ENCODE data around the gene GARIN5A.

Gene GARIN5A

DNA sequence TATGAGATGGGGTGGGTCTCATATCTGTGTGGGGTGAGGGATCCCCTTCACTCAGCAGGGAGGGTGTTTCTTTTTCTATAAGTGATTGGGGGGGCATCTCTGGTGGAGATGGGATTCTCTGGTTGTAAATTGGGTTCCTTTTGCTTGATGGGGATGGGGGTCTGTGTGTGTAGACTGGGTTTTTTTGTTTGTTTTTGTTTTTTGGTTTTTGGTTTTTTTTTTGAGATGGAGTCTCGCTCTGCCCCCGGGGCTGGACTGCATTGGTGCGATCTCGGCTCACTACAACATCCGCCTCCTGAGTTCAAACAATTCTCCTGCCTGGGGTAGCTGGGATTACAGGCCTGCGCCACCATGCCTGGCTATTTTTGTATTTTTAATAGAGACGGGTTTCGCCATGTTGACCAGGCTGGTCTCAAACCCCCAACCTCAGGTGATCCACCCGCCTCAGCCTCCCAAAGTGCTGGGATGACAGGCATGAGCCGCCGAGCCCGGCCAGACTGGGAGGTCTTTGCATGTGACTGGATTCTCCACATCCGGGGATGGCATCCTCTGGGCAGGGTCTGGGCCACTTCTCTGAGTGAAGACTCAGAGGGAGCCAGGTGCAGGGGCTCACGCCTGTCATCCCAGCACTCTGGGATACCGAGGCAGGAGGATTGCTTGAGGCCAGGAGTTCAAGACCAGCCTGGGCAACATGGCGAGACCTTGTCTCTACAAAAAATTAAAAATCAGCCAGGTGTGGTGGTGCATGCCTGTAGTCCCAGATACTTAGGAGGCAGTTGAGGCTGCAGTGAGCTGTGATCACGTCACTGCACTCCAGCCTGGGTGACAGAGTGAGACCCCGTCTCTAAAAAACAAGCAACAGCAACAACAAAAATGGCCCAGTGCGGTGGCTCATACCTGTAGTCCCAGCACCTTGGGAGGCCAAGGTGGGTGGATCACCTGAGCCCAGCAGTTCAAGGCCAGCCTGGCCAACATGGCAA, 43.2 kb downstream of the GARIN5A start:
- DNase-seq (ENCODE audit: low read depth), result no peak

DNA sequence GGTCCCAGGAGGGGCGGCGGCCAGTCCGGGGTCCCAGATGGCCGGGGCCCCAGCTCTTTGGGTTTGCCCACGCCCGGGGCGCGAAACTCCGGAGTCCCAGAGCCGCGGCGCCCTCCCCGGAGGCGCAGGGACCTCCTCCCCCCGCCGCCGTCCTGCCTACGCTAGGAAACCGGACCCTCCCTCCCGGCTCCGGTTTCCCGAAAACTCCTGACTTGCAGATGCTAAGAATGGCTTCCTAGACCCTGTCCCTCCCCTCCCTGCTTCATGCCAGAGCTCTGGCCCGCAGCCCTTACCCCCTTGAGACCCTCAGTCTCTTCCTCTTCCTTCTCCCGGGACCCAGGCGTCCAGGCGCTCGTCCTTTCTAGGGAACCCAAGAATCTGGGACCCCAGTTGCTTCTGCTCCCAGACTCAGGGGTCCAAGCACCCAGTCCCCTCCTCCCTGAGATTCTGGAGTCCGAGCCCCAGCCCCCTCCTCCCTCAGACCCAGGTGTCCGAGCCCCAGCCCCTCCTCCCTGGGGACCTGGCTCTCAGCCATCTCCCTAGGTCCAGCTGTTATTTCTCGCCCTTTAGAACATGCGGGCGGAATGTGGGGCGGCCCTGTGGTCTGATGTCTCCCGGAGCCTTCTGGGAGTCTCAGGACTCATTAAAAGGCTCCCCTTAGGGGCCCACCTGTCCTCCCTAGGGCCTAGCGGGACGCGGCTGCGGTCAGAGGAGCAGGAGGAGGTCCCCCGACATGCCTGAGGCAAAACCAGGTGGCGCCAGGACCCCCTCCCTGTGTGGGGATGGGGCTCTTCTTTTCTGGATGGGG, 44.2 kb downstream of the GARIN5A start, which contains the start of gene MYBPC2:
Gene MYBPC2 (plus strand): TSS at position 672 of the 808 bp plus-strand sequence. CDS start 62 bp downstream, at position 734.
- no peak for DNase-seq (ENCODE audit: low read depth)

DNA sequence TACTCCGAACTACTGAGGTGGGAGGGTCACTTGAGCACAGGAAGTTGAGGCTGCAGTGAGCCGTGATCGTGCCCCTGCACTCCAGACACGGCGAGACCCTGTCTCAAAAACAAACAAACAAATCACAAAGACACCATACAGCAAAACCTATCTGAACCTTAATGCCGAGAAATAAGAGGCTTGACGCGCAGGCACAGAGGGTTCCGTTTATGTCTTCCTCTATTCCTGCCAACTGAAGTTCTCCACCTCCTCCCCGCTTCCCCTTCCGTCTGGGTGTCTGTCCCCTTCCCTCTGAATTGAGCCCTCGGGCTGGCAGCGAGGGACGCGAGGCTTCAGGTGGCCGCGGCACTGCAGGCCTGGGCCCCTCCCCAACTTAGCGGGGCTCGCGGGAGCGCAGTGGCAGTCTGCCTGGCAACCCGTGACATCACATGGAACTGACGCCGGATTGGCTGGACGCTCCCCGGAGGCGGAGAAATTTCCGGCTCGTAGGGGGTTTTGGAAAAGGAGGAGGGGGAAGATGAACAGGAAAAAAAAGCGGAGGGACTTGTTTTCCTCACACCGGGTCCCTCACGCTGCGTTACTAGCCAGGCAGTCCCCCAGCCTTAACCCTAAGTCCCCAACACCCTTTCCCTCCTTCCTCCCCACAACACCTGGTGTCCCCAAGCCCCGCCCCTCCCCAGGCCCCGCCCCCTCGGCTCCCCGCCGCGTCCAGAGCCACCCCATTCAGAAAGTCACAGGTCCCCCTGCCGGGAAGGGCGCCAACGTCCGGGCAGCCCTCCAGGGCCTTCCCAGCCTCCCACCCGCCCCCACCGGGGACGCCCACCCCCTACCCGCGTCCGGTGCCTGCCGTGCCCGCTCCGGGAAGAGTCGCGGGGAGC, 45.1 kb downstream of the GARIN5A start:
- DNase-seq (ENCODE audit: low read depth), result peak; percentile 29

DNA sequence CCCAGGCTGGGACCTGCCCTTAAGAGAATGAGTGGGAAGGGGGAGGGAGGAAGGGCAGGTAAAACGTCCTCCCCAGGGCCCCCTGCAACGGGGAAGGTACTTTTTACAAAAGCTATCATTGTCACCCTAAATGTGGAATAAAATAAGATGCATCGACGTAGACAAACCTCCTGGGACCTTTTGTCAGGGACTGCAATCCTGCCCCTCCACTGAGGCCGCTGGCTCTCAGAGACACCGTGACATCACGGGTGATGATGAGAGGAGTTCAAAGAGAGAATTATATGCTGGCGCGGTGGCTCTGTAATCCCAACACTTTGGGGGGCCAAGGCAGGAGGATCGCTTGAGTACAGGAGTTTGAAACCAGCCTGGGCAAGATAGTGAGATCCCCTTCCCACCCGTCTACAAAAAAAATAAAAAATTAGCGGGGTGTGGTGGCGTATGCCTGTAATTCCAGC, 45.7 kb downstream of the GARIN5A start:
- DNase-seq (ENCODE audit: low read depth), result no peak

DNA sequence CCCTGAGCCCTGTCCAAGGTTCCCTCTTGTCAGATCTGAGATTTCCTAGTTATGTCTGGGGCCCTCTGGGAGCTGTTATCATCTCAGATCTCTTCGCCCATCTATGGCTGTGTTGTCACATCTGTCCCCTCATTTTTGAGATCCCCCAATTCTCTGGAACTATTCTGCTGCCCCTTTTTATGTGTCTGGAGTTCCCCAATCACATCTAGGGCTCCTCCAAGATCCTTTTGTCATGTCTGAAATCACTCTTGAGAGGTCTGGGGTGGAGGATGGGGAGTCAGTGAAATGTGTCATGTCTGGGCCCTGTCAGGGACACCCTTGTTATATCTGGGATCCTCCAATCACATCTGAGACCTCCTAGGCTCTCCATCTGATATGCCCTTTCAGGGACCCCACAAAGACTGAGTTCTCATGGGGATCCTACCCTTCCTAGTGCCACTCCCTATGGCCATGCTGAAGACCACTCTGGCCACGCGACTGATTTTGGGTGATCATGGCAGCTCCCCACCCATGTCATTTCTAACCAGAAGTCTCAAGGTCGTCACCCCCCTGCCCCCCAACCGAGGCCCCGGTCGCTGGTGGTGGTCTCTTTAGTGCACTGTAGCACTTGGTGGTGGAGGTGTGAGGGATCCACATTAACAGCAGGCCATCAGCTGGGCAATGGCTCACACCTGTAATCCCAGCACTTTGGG, 47.7 kb downstream of the GARIN5A start:
- no peak for DNase-seq (ENCODE audit: low read depth)

DNA sequence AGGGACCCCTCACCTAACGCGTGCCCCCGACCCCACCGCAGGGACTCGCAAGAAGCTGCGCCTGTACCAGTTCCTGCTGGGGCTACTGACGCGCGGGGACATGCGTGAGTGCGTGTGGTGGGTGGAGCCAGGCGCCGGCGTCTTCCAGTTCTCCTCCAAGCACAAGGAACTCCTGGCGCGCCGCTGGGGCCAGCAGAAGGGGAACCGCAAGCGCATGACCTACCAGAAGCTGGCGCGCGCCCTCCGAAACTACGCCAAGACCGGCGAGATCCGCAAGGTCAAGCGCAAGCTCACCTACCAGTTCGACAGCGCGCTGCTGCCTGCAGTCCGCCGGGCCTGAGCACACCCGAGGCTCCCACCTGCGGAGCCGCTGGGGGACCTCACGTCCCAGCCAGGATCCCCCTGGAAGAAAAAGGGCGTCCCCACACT, 48.6 kb downstream of the GARIN5A start:
- DNase-seq (ENCODE audit: low read depth), result no peak

DNA sequence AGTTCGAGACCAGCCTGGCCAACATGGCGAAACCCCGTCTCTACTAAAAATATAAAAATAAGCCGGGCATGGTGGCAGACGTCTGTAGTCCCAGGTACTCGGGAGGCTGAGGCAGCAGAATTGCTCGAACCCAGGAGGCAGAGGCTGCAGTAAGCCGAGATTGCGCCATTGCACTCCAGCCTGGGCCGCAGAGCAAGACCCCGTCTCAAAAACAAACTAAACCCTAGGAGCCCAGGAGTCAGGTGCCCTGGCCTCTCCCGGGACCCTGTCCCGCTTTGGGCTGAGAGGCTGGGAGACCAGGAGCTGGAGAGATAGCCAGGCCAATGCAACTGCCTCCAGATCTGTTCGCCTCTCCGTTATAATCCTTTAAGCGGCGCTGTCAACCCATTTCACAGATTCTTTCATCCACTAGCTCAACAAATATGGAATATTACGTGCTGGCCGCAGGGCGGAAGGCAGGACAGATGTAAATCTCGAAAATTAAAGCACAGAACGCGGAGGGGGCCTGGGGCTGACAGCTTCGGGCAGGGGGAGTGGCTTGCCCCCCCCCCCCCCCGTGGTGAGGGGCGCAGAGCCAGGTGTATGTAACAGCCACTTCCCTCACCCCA, 49.2 kb downstream of the GARIN5A start:
- DNase-seq (ENCODE audit: low read depth), result no peak

DNA sequence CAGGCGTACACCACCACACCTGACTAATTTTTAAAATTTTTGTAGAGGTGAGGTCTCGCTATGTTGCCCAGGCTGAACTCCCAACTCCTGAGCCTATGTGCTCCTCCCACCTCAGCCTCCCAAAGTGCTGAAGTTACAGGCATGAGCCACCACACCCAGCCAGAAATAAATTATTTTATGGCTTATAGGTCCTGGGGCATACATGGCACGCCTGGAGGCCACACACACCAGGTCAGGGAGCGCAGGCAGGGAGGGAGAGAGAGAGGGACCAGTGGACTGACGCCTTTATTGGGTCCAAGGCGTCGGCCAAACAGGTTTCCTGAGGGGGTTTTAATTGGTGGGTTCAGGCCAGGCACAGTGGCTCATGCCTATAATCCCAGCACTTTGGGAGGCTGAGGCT, 51.1 kb downstream of the GARIN5A start:
- no peak for DNase-seq (ENCODE audit: low read depth)

DNA sequence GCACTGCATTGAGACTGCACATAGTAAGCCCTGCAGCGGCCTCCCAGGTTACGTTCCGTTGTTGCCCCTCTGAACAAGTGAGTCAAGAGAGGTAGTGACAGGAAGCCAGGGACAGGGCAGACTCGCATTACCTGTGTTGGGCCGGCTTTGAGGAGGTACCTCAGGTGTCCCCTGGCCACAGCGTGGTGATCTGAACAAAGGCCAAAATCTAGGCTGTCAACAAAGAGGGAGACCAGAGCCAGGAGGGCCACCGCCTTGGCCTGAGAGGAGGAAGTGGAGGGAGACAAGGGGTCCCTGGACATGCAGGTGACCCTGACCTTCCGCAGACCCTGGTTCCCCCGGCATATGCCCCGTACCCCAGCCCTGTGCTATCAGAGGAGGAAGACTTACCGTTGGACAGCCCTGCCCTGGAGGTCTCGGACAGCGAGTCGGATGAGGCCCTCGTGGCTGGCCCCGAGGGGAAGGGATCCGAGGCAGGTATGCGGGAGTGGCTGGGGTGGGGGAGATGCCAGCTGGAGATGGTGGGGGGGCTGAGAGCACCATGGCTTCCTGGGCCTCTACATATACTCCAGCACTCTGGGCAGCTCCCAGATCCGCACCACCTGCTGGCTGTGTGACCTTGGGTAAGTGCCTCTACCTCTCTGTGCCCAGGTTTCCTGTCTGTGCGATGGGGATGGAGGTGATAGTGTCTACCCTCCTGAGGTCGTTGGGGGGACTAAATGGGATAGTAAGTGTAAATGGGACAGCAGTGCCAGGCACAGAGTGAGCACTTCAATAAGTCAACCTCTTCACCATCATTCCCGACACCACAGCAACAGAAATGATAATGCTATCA, 53.2 kb downstream of the GARIN5A start:
- DNase-seq (ENCODE audit: low read depth), result no peak

DNA sequence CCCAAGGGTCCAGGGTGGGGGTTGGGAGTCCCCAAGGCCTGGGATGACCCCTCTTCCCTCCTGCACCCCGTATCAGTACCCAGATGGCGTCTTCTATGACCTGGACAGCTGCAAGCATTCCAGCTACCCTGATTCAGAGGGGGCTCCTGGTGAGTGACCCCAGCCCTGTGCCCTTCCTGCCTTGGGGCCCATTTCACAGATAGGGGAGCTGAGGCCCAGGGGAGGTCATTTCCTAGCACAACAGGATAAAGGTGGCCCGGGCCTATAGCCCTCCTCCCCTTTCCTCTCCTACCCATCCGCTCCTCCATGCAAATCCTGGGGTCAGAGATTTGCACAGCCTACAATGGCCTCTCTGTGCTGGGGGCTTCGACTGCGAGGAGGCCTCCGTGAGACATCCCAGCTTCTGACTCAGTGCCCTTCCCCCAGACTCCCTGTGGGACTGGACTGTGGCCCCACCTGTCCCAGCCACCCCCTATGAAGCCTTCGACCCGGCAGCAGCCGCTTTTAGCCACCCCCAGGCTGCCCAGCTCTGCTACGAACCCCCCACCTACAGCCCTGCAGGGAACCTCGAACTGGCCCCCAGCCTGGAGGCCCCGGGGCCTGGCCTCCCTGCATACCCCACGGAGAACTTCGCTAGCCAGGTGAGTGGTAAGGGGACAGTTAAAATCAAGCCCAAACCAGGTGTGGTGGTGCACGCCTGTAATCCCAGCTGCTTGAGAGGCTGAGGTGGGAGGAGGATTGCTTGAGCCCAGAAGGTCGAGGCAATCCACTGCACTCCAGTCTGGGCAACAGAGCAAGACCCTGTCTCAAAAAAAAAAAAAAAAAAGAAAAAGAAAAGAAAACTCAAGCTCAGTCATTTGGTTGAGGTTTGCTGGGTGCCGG, 54.0 kb downstream of the GARIN5A start:
- DNase-seq (ENCODE audit: low read depth), result no peak

DNA sequence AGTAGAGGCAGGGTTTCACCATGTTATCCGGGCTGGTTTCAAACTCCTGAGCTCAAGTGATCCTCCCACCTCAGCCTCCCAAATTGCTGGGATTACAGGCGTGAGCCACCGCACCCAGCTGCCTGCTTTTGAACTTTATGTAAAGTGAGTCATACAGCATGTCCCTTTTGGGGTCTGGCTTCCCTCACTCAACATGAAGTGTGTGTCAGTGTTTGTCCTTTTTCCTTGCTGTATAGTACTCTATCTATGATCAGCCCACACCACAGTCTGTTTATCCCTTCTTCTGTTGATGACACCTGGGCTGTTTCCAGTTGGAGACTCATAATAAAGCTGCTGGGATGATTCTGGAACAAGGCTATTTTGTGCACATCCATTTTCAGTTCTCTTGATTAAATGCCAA, 55.8 kb downstream of the GARIN5A start:
- DNase-seq (ENCODE audit: low read depth), result no peak

DNA sequence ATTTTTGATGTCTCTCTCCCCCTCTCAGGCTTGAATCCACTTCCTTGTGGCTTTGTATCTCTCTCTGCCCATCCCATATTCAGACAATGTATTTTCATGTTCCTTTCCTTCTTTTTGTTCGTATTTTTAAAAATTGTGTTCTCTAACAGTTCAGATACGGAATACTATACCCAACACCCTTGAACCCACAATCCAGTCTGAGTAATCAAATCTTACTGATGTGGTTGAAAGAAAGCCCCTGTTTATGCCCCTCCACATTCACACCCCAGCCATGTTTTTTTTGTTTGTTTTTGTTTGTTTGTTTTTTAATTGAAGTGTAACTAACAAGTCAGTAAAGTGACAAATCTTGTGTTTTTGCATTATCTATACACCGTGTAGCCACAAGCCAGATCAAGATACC, 56.5 kb downstream of the GARIN5A start:
- DNase-seq (ENCODE audit: low read depth), result no peak

DNA sequence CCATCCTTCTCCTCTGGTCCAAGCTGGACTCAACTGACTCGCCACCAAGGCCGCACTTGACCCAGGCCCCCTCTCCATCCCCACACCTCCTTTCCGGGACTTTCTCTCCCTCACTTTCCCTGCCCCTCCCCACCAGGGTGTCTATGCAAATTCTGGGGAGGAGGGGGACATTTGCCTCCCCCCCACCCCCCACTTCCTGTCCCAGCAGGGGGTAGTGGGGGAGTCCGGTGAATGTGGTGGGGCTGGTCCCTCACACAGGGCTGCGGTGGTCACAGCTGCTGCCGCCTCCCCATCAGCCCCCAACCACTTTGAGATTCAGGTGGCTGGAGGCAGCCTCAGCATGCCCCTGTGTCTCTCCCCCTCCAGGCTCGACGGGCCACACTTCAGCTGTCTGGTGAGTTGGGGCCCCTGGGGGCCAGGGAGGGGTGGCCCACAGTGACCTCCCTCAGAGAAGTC, 57.0 kb downstream of the GARIN5A start:
- no peak for DNase-seq (ENCODE audit: low read depth)

DNA sequence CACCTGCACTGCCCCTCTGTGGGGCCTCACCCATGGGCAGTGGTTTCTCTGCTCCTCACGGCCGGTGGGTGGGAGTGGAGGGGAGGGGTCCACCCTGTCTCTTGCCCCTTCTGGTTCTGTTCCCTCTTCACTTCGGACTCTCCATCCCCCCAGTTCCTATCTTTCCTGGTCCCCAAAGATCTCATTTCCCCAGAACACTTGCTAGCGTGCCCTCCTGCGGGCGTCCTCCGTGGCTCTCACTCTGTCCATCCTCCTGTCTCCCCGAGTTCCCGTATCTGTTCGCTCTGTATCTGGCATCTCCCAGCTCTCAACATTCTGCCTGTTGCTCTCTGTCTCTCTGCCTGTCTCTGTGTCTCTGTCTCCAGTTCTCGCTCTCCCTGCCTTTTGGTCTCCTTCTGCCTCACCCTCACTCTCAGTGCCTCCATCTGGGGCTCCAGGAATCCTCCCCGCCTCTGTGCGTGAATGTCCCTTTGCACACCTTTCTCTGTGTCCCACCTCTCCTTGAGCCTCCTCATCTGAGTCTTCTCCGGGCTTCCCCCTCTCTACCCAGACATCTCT, 57.5 kb downstream of the GARIN5A start:
- no peak for DNase-seq (ENCODE audit: low read depth)

DNA sequence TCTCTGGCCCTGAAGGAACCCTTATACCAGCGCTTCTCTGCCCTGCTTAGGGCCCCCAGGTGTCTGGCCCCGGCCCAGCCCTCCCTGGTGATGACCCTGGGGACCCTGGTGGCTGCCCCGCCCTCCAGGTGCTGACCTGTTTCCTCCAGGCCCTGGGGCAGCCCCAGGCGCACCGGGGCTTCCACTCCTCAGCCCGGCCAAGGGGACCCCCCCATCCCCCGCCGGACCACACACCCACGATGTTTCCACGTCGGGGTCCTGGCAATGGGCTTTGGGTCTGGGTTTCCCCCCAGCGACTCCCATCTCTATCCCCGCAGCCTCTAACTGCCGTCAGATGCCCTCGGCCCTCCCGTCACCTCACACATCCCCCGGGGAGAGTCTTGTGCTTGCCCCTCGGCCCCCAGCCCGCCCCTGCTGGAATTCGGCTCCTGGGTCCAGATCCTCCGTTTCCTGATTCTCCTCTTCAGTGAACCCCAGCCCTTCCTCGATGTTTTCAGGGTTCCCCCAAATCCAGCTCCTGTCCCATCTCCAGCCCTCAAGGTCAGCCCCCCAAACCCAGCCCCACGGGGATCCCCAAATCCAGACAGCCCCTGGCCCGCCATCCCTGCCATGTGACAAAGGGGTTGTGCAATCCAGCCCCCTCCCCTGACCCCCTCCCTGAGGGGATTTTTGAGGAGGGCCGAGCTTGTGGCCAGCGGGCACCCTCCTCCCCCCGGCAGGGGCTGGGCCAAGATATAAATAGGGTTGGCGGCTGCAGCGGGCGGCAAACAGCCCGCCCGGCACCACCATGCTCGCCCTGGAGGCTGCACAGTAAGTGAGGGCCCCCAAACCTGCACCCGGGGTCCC, 58.2 kb downstream of the GARIN5A start, which contains the start of gene SPIB:
Gene SPIB (plus strand): TSS at position 763 of the 846 bp plus-strand sequence. CDS start 25 bp downstream, at position 788.
- DNase-seq (ENCODE audit: low read depth), result no peak

DNA sequence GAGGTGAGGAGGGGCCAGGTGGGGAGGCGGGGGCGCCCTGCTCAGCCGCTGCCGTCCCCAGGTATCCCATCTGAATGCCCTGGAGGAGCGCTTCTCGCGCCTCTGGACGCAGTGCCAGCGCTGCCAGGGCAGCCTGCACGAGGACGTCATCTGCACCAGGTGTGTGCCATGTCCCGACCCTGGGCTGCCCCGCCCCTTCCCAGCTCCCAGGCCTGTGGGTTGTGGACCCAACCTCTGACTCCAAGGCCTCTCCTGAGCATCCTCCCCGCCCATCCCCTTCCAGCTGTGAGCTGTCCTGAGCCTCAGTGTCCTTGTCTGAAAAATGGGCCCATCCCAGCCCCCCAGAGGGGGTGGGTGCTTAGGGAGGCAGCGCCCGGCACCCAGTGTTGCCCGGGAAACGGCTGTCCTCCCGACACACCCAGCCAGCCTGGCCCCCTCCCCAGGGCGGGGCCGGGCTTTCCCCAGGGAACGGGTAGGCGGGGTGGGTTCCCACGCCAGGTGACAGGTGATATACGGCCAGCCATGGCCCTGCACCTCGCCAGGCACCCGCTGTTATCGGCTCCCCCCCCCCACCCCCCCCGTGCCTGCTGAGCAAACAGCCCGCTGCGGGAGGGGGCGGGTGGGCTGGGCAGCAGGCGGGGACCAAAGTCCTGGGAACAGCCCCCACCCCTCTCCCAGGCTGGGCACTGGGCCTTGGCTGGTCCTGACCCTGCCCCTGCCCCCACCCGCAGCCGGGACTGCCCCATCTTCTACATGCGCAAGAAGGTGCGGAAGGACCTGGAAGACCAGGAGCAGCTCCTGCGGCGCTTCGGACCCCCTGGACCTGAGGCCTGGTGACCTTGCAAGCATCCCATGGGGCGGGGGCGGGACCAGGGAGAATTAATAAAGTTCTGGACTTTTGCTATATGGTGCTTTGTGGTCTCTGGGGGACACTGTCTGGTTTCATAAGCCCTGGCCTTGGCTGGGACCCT, 59.3 kb downstream of the GARIN5A start:
- DNase-seq (ENCODE audit: low read depth), result no peak
